Measurements from ENCODE around the gene TFAP2C. TPM values are rescaled to one million over a fixed set of nuclear protein-coding genes. Genes with fewer than 3 reads are reported as not detected.

The TFAP2C gene
- 0.50 and 0.80 TPM in 2 replicates for total RNA-seq
- long read RNA-seq, result 0 reads

DNA sequence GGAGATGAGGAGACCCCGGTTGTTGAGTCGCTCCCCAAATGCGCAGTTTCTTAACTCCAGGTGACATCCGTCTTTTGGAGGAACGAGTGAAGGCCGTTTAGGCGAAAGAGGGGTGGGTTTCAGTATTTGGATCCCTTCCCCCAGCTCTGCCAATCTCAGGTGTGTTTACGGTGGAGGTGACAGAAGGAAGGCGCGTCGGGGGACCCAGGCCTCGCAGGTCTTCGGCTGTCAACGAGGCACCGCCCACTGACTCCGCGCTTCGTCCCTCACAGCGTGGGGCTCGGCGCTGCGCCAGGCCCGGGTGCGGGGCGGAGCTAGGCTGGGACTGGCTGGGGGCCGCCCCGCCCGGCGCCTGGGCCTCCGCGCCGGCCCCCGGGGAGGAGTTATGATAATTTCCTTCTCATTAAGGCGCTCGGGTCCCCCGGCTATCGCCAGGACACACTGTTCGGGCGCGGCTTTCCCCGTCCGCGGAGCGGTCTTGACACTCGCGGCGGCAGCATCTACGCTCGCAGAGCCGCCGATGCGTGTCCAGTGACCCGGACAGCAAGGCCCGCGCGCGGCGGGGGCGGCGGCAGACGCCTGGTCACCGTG is at the start of gene TFAP2C:
TFAP2C (plus strand) TSS at position 434 of the 591 bp plus-strand sequence. CDS start 239 bp downstream, outside the sequence.
- peaks cover 82% of the 10 kb centered on the region for H3K27me3 Mint-ChIP-seq
- H3K4me1 Mint-ChIP-seq (ENCODE audit: low read depth), result peaks cover 5% of the 10 kb centered on the region
- H3K9me3 Mint-ChIP-seq (ENCODE audit: low read depth), result no peaks in the 10 kb centered on the region
- H3K4me3 Mint-ChIP-seq (ENCODE audit: low read depth), result peak within 1 kb of the TSS; percentile 68
- DNase-seq (ENCODE audit: low spot score, unreplicated experiment), result peak; percentile 28
- TF ChIP-seq, protein P1, sequence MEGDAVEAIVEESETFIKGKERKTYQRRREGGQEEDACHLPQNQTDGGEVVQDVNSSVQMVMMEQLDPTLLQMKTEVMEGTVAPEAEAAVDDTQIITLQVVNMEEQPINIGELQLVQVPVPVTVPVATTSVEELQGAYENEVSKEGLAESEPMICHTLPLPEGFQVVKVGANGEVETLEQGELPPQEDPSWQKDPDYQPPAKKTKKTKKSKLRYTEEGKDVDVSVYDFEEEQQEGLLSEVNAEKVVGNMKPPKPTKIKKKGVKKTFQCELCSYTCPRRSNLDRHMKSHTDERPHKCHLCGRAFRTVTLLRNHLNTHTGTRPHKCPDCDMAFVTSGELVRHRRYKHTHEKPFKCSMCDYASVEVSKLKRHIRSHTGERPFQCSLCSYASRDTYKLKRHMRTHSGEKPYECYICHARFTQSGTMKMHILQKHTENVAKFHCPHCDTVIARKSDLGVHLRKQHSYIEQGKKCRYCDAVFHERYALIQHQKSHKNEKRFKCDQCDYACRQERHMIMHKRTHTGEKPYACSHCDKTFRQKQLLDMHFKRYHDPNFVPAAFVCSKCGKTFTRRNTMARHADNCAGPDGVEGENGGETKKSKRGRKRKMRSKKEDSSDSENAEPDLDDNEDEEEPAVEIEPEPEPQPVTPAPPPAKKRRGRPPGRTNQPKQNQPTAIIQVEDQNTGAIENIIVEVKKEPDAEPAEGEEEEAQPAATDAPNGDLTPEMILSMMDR (IDR thresholded peaks at IDR 0.05; ENCODE audit: unreplicated experiment), result no peak
- H3K36me3 Mint-ChIP-seq (ENCODE audit: insufficient read depth), result no peaks in the 10 kb centered on the region
- peak within 1 kb of the TSS; percentile 71 for H3K27ac Mint-ChIP-seq

DNA sequence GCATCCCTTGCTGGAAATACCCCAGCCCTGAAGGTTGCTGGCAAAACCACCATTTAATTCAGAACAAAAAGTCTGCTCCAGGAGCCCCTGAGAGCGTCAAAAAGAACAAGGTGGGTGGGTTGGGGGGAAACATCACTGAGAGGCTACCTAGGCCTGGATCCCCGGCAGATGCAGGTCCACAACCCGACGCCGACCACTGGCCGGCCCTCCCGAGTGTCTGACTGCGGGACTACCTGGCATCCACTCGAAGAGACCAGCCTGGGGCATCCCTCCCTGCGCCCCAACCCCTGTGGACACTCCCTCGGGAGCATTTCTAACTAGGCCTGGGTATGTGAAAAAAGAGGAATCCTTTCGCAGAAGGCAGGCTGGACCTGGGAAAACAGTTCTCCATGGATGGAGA is 48.9 kb upstream of the TFAP2C start:
- Mint-ChIP-seq H3K27ac (no peak overlapping the region), H3K4me3 (ENCODE audit: low read depth) (no peak overlapping the region), H3K4me1 (ENCODE audit: low read depth) (no peaks in the 10 kb centered on the region), H3K27me3 (peaks cover 6% of the 10 kb centered on the region), H3K36me3 (ENCODE audit: insufficient read depth) (no peaks in the 10 kb centered on the region), H3K9me3 (ENCODE audit: low read depth) (no peaks in the 10 kb centered on the region)
- DNase-seq (ENCODE audit: low spot score, unreplicated experiment), result no peak
- TF ChIP-seq, protein P1 (IDR thresholded peaks at IDR 0.05; ENCODE audit: unreplicated experiment), result no peak

DNA sequence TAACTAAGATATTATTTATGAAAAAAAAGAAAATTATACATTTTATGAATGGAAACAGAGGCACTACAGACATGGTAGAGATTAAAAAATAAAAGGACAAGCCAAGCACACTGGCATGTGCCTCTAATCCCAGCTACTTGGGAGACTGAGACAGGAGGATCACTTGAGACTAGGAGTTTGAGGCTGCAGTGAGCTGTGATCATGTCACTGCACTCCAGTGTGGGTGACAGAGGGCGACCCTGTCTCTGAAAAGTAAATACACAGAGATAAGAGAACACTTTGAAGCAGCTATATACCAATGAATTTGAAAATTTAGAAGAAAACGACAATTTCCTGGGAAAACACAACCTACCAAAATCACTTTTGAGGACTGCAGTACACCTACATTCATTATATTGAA is 47.4 kb upstream of the TFAP2C start:
- no peak overlapping the region for H3K4me3 Mint-ChIP-seq (ENCODE audit: low read depth)
- H3K36me3 Mint-ChIP-seq (ENCODE audit: insufficient read depth), result no peaks in the 10 kb centered on the region
- DNase-seq (ENCODE audit: low spot score, unreplicated experiment), result no peak
- H3K4me1 Mint-ChIP-seq (ENCODE audit: low read depth), result no peaks in the 10 kb centered on the region
- H3K9me3 Mint-ChIP-seq (ENCODE audit: low read depth), result no peaks in the 10 kb centered on the region
- no peak overlapping the region for H3K27ac Mint-ChIP-seq
- TF ChIP-seq, protein P1 (IDR thresholded peaks at IDR 0.05; ENCODE audit: unreplicated experiment), result no peak
- peaks cover 3% of the 10 kb centered on the region for H3K27me3 Mint-ChIP-seq

DNA sequence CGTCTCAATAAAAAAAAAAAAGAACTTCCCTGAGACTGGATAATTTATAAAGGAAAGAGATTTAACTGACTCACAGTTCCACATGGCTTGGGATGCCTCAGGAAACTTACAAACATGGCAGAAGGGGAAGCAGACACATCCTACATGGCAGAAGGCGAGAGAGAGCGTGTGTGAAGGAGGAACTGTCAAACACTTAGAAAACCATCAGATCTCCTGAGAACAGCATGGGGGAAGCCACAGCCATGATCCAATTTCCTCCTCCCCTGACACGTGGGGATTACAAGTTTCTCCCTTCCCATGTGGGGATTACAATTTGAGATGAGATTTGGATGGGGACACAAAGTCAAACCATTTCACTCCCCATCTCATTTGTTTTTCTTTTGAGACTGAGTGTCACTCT is 46.6 kb upstream of the TFAP2C start:
- Mint-ChIP-seq H3K36me3 (ENCODE audit: insufficient read depth) (no peaks in the 10 kb centered on the region), H3K4me3 (ENCODE audit: low read depth) (no peak overlapping the region), H3K9me3 (ENCODE audit: low read depth) (no peaks in the 10 kb centered on the region), H3K27ac (no peak overlapping the region), H3K4me1 (ENCODE audit: low read depth) (no peaks in the 10 kb centered on the region), H3K27me3 (peaks cover 3% of the 10 kb centered on the region)
- no peak for DNase-seq (ENCODE audit: low spot score, unreplicated experiment)
- TF ChIP-seq, protein P1 (IDR thresholded peaks at IDR 0.05; ENCODE audit: unreplicated experiment), result no peak

DNA sequence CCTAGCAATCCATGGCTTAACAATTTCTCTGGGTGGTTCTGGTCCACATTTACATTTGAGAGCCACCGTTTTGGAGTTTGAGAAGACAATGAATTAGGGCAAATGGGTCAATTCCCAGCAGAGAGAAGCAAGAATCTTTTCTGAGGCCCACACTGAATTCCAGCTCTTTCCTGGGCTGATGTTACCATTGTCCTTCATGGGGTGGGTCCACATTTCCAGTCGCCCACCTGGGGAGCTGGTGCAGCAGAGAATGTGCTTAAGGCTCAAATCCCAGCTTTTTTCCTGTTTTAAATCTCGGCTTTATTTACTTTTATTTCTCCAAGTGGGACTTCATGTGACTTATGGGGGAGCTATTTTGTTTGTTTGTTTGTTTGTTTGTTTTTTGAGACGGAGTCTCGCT is 44.2 kb upstream of the TFAP2C start:
- Mint-ChIP-seq H3K27ac (no peak overlapping the region), H3K27me3 (peaks cover 9% of the 10 kb centered on the region), H3K4me1 (ENCODE audit: low read depth) (no peaks in the 10 kb centered on the region), H3K4me3 (ENCODE audit: low read depth) (no peak overlapping the region), H3K36me3 (ENCODE audit: insufficient read depth) (no peaks in the 10 kb centered on the region), H3K9me3 (ENCODE audit: low read depth) (no peaks in the 10 kb centered on the region)
- DNase-seq (ENCODE audit: low spot score, unreplicated experiment), result no peak
- TF ChIP-seq, protein P1 (IDR thresholded peaks at IDR 0.05; ENCODE audit: unreplicated experiment), result no peak

Data from progenitor cell of endocrine pancreas (in vitro differentiated cells).